PFSK-1 (cell line): ENCODE data around the gene ACAP1.

Experiments
- FOXP2 ChIP-seq: optimal IDR thresholded peaks from 2 replicates; pipeline ENCODE3; 2011; ENCODE audit warnings: borderline replicate concordance, control low read depth, inconsistent platforms; ENCODE audit not compliant: insufficient read depth; ENCODE audit errors: extremely low read length, extremely low read depth
- POLR2AphosphoS5 ChIP-seq: IDR thresholded peaks from 2 replicates; pipeline ENCODE4 v1.6.1; 2012; ENCODE audit warnings: low read depth, mild to moderate bottlenecking, control low read depth, low read length, moderate library complexity
- REST ChIP-seq, 2 experiments: IDR thresholded peaks; 2 replicates each; pipeline versions ENCODE4 v1.6.1 to v1.8.0; 2011 to 2012; ENCODE audit warnings: low read depth in 2 of 2, low read length in 2 of 2, control low read depth in 1 of 2, inconsistent platforms in 1 of 2, mild to moderate bottlenecking in 1 of 2, moderate library complexity in 1 of 2; ENCODE audit not compliant: insufficient read depth in 1 of 2
- SIN3A ChIP-seq: IDR thresholded peaks from 2 replicates; pipeline ENCODE4 v1.6.1; 2012; ENCODE audit warnings: mild to moderate bottlenecking, low read length, moderate library complexity, borderline replicate concordance; ENCODE audit not compliant: insufficient read depth

- TF ChIP-seq REST (IDR thresholded peaks at IDR 0.05; ENCODE audit: insufficient read depth in 1 of 2, low read depth in 2 of 2, low read length in 2 of 2), result no peak
- TF ChIP-seq POLR2AphosphoS5, result no peak
- no peak for TF ChIP-seq SIN3A
- no peak for TF ChIP-seq FOXP2
Measured at GRCh38 chr17:7332111-7332510, 4.2 kb upstream of the ACAP1 start.
